HCT116 (cell line): ENCODE measurements around the gene PLCXD1. TPM values are rescaled to one million over a fixed set of nuclear protein-coding genes. Genes with fewer than 3 reads are reported as not detected.

Experiments used
- ATAC-seq: fragments of 200-7000 bp; cut with Tn5 transposase; 2 replicates; pipeline ENCODE4 v1.9.1; 2020; ENCODE audit warnings: mild to moderate bottlenecking, moderate library complexity
- BruUV-seq: library from RNA; stranded (reverse); fragments of 400-500 nt; replicated peaks from 2 replicates; lab custom pipeline; 2021; lab: Mats Ljungman, UMichigan
- CTCF ChIA-PET: fragments of 300-600 bp; sonication (Branson Sonifier 250); formaldehyde crosslinking; loops from one replicate; lab custom pipeline; 2021; ENCODE audit warnings: antibody characterized with exemption; lab: Charles Lee
- POLR2A ChIA-PET: fragments of 300-600, 350-600 bp; sonication (Branson Sonifier 250); formaldehyde crosslinking; loops from one replicate; lab custom pipeline; 2021; ENCODE audit warnings: antibody characterized with exemption; lab: Charles Lee
- RAD21 ChIA-PET, 2 experiments: fragments of 300-600 bp; sonication (Branson Sonifier 250); formaldehyde crosslinking; loops; one replicate each; lab custom pipeline; 2023; ENCODE audit warnings: low total read pairs in 2 of 2; ENCODE audit not compliant: uncharacterized antibody in 2 of 2, unreplicated experiment in 2 of 2, low non-redundant PET in 1 of 2; lab: Charles Lee
- DNase-seq: peaks from one replicate; pipeline ENCODE4 v3.0.0-alpha.2; 2010; ENCODE audit warnings: low read depth, low spot score
- H2AFZ ChIP-seq: fragments of 200-600 bp; shearing (Covaris generic), sonication (generic); 2 replicates; pipeline ENCODE4 v1.6.1; 2017; ENCODE audit warnings: low read depth, mixed run types, mixed read lengths, antibody characterized with exemption, low read length; ENCODE audit not compliant: poor library complexity, severe bottlenecking
- H3K27ac ChIP-seq: 2 replicates; pipeline ENCODE4 v1.5.1; 2012; ENCODE audit warnings: low read depth, low read length
- H3K27me3 ChIP-seq: fragments of 200-600 bp; sonication (generic); 2 replicates; pipeline ENCODE4 v1.6.1; 2016; ENCODE audit warnings: mixed run types, low read length, mixed read lengths; ENCODE audit not compliant: insufficient read depth
- H3K36me3 ChIP-seq, 2 experiments: fragments of 200-500 bp in 1 of 2; fragments of 200-600 bp in 1 of 2; sonication (Bioruptor generic) in 1 of 2; sonication (generic) in 1 of 2; 2 replicates each; pipeline versions ENCODE4 v1.5.1 to v1.6.1; 2014 to 2016; ENCODE audit warnings: low read length in 2 of 2, inconsistent platforms in 1 of 2, mixed read lengths in 1 of 2, mixed run types in 1 of 2; ENCODE audit not compliant: insufficient read depth in 2 of 2, control insufficient read depth in 1 of 2
- H3K4me1 ChIP-seq, 2 experiments: fragments of 200-600 bp in 1 of 2; sonication (generic) in 1 of 2; 2 replicates each; pipeline versions ENCODE4 v1.5.1 to v1.6.1; 2012 to 2017; ENCODE audit warnings: low read length in 2 of 2, inconsistent platforms in 1 of 2, mild to moderate bottlenecking in 1 of 2, mixed read lengths in 1 of 2, mixed run types in 1 of 2, moderate library complexity in 1 of 2; ENCODE audit not compliant: insufficient read depth in 2 of 2, control insufficient read depth in 1 of 2
- H3K4me2 ChIP-seq: fragments of 200-600 bp; sonication (generic); 2 replicates; pipeline ENCODE4 v1.6.1; 2017; ENCODE audit warnings: mixed run types, low read length, mixed read lengths
- H3K4me3 ChIP-seq, 2 experiments: fragments of 200-600 bp in 1 of 2; sonication (generic) in 1 of 2; replicated peaks in 1 of 2; 2 replicates each; pipeline ENCODE4 v1.5.1; 2011 to 2016; ENCODE audit warnings: low read length in 2 of 2, control low read depth in 1 of 2, low read depth in 1 of 2, mild to moderate bottlenecking in 1 of 2, mixed read lengths in 1 of 2, mixed run types in 1 of 2
- H3K79me2 ChIP-seq: fragments of 200-600 bp; sonication (generic); 2 replicates; pipeline ENCODE4 v1.6.1; 2017; ENCODE audit warnings: mild to moderate bottlenecking, mixed run types, low read length, moderate library complexity, mixed read lengths; ENCODE audit not compliant: insufficient read depth
- H3K9ac ChIP-seq: fragments of 200-600 bp; sonication (generic); 2 replicates; pipeline ENCODE4 v1.6.1; 2016; ENCODE audit warnings: low read length, mixed read lengths
- H3K9me2 ChIP-seq: fragments of 200-600 bp; sonication (generic), shearing (Covaris generic); 2 replicates; pipeline ENCODE4 v1.6.1; 2017; ENCODE audit warnings: mixed run types, mild to moderate bottlenecking, moderate library complexity; ENCODE audit not compliant: insufficient read depth
- H3K9me3 ChIP-seq, 2 experiments: fragments of 200-500 bp in 1 of 2; fragments of 200-600 bp in 1 of 2; sonication (Bioruptor generic) in 1 of 2; sonication (generic) in 1 of 2; 2 replicates each; pipeline ENCODE4 v1.6.1; 2014 to 2017; ENCODE audit warnings: low read length in 2 of 2, mixed read lengths in 2 of 2, inconsistent platforms in 1 of 2, low read depth in 1 of 2, mild to moderate bottlenecking in 1 of 2, mixed run types in 1 of 2, moderate library complexity in 1 of 2; ENCODE audit not compliant: control insufficient read depth in 1 of 2, insufficient read depth in 1 of 2
- H4K20me1 ChIP-seq: fragments of 200-600 bp; sonication (generic), shearing (Covaris generic); 2 replicates; pipeline ENCODE4 v1.6.1; 2017; ENCODE audit warnings: mixed run types, mild to moderate bottlenecking, moderate library complexity; ENCODE audit not compliant: insufficient read depth
- CBX3 ChIP-seq: IDR thresholded peaks from 2 replicates; pipeline ENCODE4 v1.6.1; 2012; ENCODE audit warnings: low read depth
- CEBPB ChIP-seq: IDR thresholded peaks from 2 replicates; pipeline ENCODE4 v1.6.1; 2012; ENCODE audit warnings: low read depth
- EGR1 ChIP-seq: IDR thresholded peaks from 2 replicates; pipeline ENCODE4 v1.6.1; 2012; ENCODE audit warnings: low read depth
- ELF1 ChIP-seq: IDR thresholded peaks from 2 replicates; pipeline ENCODE4 v1.6.1; 2012; ENCODE audit warnings: low read depth, borderline replicate concordance
- EZH2 ChIP-seq: fragments of 200-600 bp; sonication (generic); IDR thresholded peaks from 2 replicates; pipeline ENCODE4 v1.6.1; 2017; ENCODE audit warnings: antibody characterized with exemption, mixed run types
- POLR2AphosphoS5 ChIP-seq: IDR thresholded peaks from 2 replicates; pipeline ENCODE4 v1.6.1; 2011; ENCODE audit warnings: mild to moderate bottlenecking, low read depth, low read length, moderate library complexity
- SRF ChIP-seq: IDR thresholded peaks from 2 replicates; pipeline ENCODE4 v1.6.1; 2012; ENCODE audit warnings: low read depth
- YY1 ChIP-seq: IDR thresholded peaks from 2 replicates; pipeline ENCODE4 v1.6.1; 2011; ENCODE audit warnings: low read length, low read depth, moderate library complexity, mild to moderate bottlenecking; ENCODE audit not compliant: insufficient replicate concordance; ENCODE audit errors: extremely low read depth
- ZNF274 ChIP-seq: fragments of 200-500 bp; sonication (Bioruptor generic); IDR thresholded peaks from 2 replicates; pipeline ENCODE4 v1.6.1; 2014; ENCODE audit warnings: mild to moderate bottlenecking, low read depth, low read length, inconsistent platforms
- intact Hi-C: fragments of 100-400 bp; cut with micrococcal nuclease; formaldehyde crosslinking; loops from 2 replicates; pipeline ENCODE4 v1.10.0; 2022
- total RNA-seq: library from RNA; stranded (reverse); gene quantifications from one replicate; pipeline ENCODE4 v1.2.1, GENCODE V29; 2021; ENCODE audit not compliant: unreplicated experiment
- TF ChIP-seq, protein P1 (sequence below): IDR thresholded peaks from 2 replicates; pipeline ENCODE4 v1.6.1; 2012; ENCODE audit warnings: low read depth
- TF ChIP-seq, protein P2 (sequence below), 3 experiments: fragments of 200-600 bp in 1 of 3; sonication (generic) in 1 of 3; IDR thresholded peaks in 2 of 3; conservative IDR thresholded peaks in 1 of 3; 2 replicates each; pipeline ENCODE4 v1.5.1; 2012 to 2017; ENCODE audit warnings: low read depth in 2 of 3, low read length in 2 of 3, antibody characterized with exemption in 1 of 3, borderline replicate concordance in 1 of 3, control low read depth in 1 of 3, mild to moderate bottlenecking in 1 of 3, mixed read lengths in 1 of 3, mixed run types in 1 of 3, moderate library complexity in 1 of 3; ENCODE audit not compliant: insufficient read depth in 1 of 3

The PLCXD1 gene
- total RNA-seq, 1 experiment from 2014 or later = 26.3 TPM

DNA sequence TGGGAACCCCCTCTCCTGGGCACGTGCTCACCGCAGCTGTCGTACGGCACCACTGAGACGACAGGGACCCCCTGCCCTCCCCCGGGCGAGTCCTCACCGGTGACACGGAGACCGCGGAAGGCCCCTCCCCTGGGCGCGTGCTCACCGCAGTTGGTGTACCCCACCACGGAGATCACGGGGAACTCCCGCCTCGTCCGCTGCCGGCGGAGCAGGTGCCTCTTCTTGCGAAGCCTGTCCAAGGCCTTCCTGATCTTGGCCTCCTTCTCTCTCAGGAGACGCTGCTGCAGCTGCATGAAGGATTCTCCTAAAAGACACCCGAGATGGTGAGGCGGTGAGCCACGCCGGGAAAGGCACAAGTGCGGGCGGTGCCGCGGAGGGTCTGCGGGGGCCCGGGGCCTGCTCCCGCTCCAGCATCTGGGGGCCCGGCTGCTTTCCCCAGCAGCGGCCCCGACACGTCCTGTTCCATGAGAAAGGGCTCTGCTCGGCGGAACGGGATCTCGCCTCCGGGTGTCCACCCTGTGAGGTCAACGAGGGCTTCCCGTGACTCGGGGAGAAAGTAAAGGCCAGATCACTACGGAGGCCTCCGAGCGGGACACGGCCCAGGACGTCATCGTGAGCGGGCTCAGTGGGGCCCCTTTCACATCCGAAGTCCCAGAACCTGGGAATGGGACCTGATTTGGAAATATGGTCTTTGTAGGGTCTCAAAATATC is 31.6 kb downstream of the PLCXD1 start:
- Histone ChIP-seq H3K9me2 (no peaks in the 10 kb centered on the region), H3K79me2 (peaks cover 13% of the 10 kb centered on the region; the same call in 1 of the 2 replicates), H3K36me3 (0 out of 4 replicates have a peak, but pooled peaks cover 0 to 6% of the 10 kb centered on the region in 2 experiments), H2AFZ (no peak overlapping the region), H4K20me1 (no peaks in the 10 kb centered on the region), H3K27ac (no peak overlapping the region), H3K27me3 (no peaks in the 10 kb centered on the region), H3K4me1 (peaks cover 0 to 5% of the 10 kb centered on the region in 2 experiments; a peak in 2 of 4 replicates), H3K4me2 (no peak overlapping the region)
- no TSS peak for BruUV-seq
- POLR2A ChIA-PET = no interaction called here
- ATAC-seq = no peak
- TF ChIP-seq CEBPB = no peak
- no peak for TF ChIP-seq YY1
- TF ChIP-seq, protein P1, sequence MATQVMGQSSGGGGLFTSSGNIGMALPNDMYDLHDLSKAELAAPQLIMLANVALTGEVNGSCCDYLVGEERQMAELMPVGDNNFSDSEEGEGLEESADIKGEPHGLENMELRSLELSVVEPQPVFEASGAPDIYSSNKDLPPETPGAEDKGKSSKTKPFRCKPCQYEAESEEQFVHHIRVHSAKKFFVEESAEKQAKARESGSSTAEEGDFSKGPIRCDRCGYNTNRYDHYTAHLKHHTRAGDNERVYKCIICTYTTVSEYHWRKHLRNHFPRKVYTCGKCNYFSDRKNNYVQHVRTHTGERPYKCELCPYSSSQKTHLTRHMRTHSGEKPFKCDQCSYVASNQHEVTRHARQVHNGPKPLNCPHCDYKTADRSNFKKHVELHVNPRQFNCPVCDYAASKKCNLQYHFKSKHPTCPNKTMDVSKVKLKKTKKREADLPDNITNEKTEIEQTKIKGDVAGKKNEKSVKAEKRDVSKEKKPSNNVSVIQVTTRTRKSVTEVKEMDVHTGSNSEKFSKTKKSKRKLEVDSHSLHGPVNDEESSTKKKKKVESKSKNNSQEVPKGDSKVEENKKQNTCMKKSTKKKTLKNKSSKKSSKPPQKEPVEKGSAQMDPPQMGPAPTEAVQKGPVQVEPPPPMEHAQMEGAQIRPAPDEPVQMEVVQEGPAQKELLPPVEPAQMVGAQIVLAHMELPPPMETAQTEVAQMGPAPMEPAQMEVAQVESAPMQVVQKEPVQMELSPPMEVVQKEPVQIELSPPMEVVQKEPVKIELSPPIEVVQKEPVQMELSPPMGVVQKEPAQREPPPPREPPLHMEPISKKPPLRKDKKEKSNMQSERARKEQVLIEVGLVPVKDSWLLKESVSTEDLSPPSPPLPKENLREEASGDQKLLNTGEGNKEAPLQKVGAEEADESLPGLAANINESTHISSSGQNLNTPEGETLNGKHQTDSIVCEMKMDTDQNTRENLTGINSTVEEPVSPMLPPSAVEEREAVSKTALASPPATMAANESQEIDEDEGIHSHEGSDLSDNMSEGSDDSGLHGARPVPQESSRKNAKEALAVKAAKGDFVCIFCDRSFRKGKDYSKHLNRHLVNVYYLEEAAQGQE = no peak
- TF ChIP-seq EZH2 = no peak
- TF ChIP-seq SRF = no peak
- no peak for TF ChIP-seq ELF1
- TF ChIP-seq POLR2AphosphoS5 = no peak
- TF ChIP-seq EGR1 = no peak
- TF ChIP-seq ZNF274 = no peak
- TF ChIP-seq, protein P2, sequence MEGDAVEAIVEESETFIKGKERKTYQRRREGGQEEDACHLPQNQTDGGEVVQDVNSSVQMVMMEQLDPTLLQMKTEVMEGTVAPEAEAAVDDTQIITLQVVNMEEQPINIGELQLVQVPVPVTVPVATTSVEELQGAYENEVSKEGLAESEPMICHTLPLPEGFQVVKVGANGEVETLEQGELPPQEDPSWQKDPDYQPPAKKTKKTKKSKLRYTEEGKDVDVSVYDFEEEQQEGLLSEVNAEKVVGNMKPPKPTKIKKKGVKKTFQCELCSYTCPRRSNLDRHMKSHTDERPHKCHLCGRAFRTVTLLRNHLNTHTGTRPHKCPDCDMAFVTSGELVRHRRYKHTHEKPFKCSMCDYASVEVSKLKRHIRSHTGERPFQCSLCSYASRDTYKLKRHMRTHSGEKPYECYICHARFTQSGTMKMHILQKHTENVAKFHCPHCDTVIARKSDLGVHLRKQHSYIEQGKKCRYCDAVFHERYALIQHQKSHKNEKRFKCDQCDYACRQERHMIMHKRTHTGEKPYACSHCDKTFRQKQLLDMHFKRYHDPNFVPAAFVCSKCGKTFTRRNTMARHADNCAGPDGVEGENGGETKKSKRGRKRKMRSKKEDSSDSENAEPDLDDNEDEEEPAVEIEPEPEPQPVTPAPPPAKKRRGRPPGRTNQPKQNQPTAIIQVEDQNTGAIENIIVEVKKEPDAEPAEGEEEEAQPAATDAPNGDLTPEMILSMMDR (IDR thresholded peaks at IDR 0.05 in 2 of 3, conservative IDR thresholded peaks at IDR 0.05 in 1 of 3; ENCODE audit: borderline replicate concordance in 1 of 3, insufficient read depth in 1 of 3, low read depth in 2 of 3, low read length in 2 of 3) = no peak
- TF ChIP-seq CBX3 = no peak
- TF ChIP-seq, all 23 proteins: peak for 0
- ChIA-PET CTCF (no interaction called here), RAD21 (no interaction called here)
- Histone ChIP-seq H3K9me3 (no peaks in the 10 kb centered on the region), H3K9ac (no peak overlapping the region), H3K4me3 (no peak overlapping the region)
- no peak for DNase-seq
- intact Hi-C loops = no loop called here
